HCT116 (cell line): ENCODE data around the gene COPZ1. TPM values are rescaled to one million over a fixed set of nuclear protein-coding genes. Genes with fewer than 3 reads are reported as not detected.
A peak's percentile ranks its signal among the peaks of the same experiment; 100 is the strongest.

Source experiments
- ATAC-seq: fragments of 200-7000 bp; cut with Tn5 transposase; 2 replicates; pipeline ENCODE4 v1.9.1; 2020; ENCODE audit warnings: mild to moderate bottlenecking, moderate library complexity
- BruUV-seq: library from RNA; stranded (reverse); fragments of 400-500 nt; replicated peaks from 2 replicates; lab custom pipeline; 2021; lab: Mats Ljungman, UMichigan
- CTCF ChIA-PET: fragments of 300-600 bp; sonication (Branson Sonifier 250); formaldehyde crosslinking; loops from one replicate; lab custom pipeline; 2021; ENCODE audit warnings: antibody characterized with exemption; lab: Charles Lee
- POLR2A ChIA-PET: fragments of 300-600, 350-600 bp; sonication (Branson Sonifier 250); formaldehyde crosslinking; loops from one replicate; lab custom pipeline; 2021; ENCODE audit warnings: antibody characterized with exemption; lab: Charles Lee
- RAD21 ChIA-PET, 2 experiments: fragments of 300-600 bp; sonication (Branson Sonifier 250); formaldehyde crosslinking; loops; one replicate each; lab custom pipeline; 2023; ENCODE audit warnings: low total read pairs in 2 of 2; ENCODE audit not compliant: uncharacterized antibody in 2 of 2, unreplicated experiment in 2 of 2, low non-redundant PET in 1 of 2; lab: Charles Lee
- DNase-seq: peaks from one replicate; pipeline ENCODE4 v3.0.0-alpha.2; 2010; ENCODE audit warnings: low read depth, low spot score
- H2AFZ ChIP-seq: fragments of 200-600 bp; shearing (Covaris generic), sonication (generic); 2 replicates; pipeline ENCODE4 v1.6.1; 2017; ENCODE audit warnings: low read depth, mixed run types, mixed read lengths, antibody characterized with exemption, low read length; ENCODE audit not compliant: poor library complexity, severe bottlenecking
- H3K27ac ChIP-seq: 2 replicates; pipeline ENCODE4 v1.5.1; 2012; ENCODE audit warnings: low read depth, low read length
- H3K27me3 ChIP-seq: fragments of 200-600 bp; sonication (generic); 2 replicates; pipeline ENCODE4 v1.6.1; 2016; ENCODE audit warnings: mixed run types, low read length, mixed read lengths; ENCODE audit not compliant: insufficient read depth
- H3K36me3 ChIP-seq, 2 experiments: fragments of 200-500 bp in 1 of 2; fragments of 200-600 bp in 1 of 2; sonication (Bioruptor generic) in 1 of 2; sonication (generic) in 1 of 2; 2 replicates each; pipeline versions ENCODE4 v1.5.1 to v1.6.1; 2014 to 2016; ENCODE audit warnings: low read length in 2 of 2, inconsistent platforms in 1 of 2, mixed read lengths in 1 of 2, mixed run types in 1 of 2; ENCODE audit not compliant: insufficient read depth in 2 of 2, control insufficient read depth in 1 of 2
- H3K4me1 ChIP-seq, 2 experiments: fragments of 200-600 bp in 1 of 2; sonication (generic) in 1 of 2; 2 replicates each; pipeline versions ENCODE4 v1.5.1 to v1.6.1; 2012 to 2017; ENCODE audit warnings: low read length in 2 of 2, inconsistent platforms in 1 of 2, mild to moderate bottlenecking in 1 of 2, mixed read lengths in 1 of 2, mixed run types in 1 of 2, moderate library complexity in 1 of 2; ENCODE audit not compliant: insufficient read depth in 2 of 2, control insufficient read depth in 1 of 2
- H3K4me2 ChIP-seq: fragments of 200-600 bp; sonication (generic); 2 replicates; pipeline ENCODE4 v1.6.1; 2017; ENCODE audit warnings: mixed run types, low read length, mixed read lengths
- H3K4me3 ChIP-seq, 2 experiments: fragments of 200-600 bp in 1 of 2; sonication (generic) in 1 of 2; replicated peaks in 1 of 2; 2 replicates each; pipeline ENCODE4 v1.5.1; 2011 to 2016; ENCODE audit warnings: low read length in 2 of 2, control low read depth in 1 of 2, low read depth in 1 of 2, mild to moderate bottlenecking in 1 of 2, mixed read lengths in 1 of 2, mixed run types in 1 of 2
- H3K79me2 ChIP-seq: fragments of 200-600 bp; sonication (generic); 2 replicates; pipeline ENCODE4 v1.6.1; 2017; ENCODE audit warnings: mild to moderate bottlenecking, mixed run types, low read length, moderate library complexity, mixed read lengths; ENCODE audit not compliant: insufficient read depth
- H3K9ac ChIP-seq: fragments of 200-600 bp; sonication (generic); 2 replicates; pipeline ENCODE4 v1.6.1; 2016; ENCODE audit warnings: low read length, mixed read lengths
- H3K9me2 ChIP-seq: fragments of 200-600 bp; sonication (generic), shearing (Covaris generic); 2 replicates; pipeline ENCODE4 v1.6.1; 2017; ENCODE audit warnings: mixed run types, mild to moderate bottlenecking, moderate library complexity; ENCODE audit not compliant: insufficient read depth
- H3K9me3 ChIP-seq, 2 experiments: fragments of 200-500 bp in 1 of 2; fragments of 200-600 bp in 1 of 2; sonication (Bioruptor generic) in 1 of 2; sonication (generic) in 1 of 2; 2 replicates each; pipeline ENCODE4 v1.6.1; 2014 to 2017; ENCODE audit warnings: low read length in 2 of 2, mixed read lengths in 2 of 2, inconsistent platforms in 1 of 2, low read depth in 1 of 2, mild to moderate bottlenecking in 1 of 2, mixed run types in 1 of 2, moderate library complexity in 1 of 2; ENCODE audit not compliant: control insufficient read depth in 1 of 2, insufficient read depth in 1 of 2
- H4K20me1 ChIP-seq: fragments of 200-600 bp; sonication (generic), shearing (Covaris generic); 2 replicates; pipeline ENCODE4 v1.6.1; 2017; ENCODE audit warnings: mixed run types, mild to moderate bottlenecking, moderate library complexity; ENCODE audit not compliant: insufficient read depth
- CBX3 ChIP-seq: IDR thresholded peaks from 2 replicates; pipeline ENCODE4 v1.6.1; 2012; ENCODE audit warnings: low read depth
- EZH2phosphoT487 ChIP-seq: fragments of 200-600 bp; IDR thresholded peaks from 2 replicates; pipeline ENCODE4 v1.6.1; 2018; ENCODE audit warnings: antibody characterized with exemption, borderline replicate concordance
- JUND ChIP-seq: IDR thresholded peaks from 2 replicates; pipeline ENCODE4 v1.6.1; 2012
- POLR2A ChIP-seq: IDR thresholded peaks from 2 replicates; pipeline ENCODE4 v1.7.0; 2011; ENCODE audit warnings: borderline replicate concordance; ENCODE audit not compliant: insufficient read depth, insufficient read length; ENCODE audit errors: extremely low read depth
- RAD21 ChIP-seq: IDR thresholded peaks from 2 replicates; pipeline ENCODE4 v1.6.1; 2012; ENCODE audit warnings: low read depth, mild to moderate bottlenecking
- TCF7L2 ChIP-seq: IDR thresholded peaks from 2 replicates; pipeline ENCODE4 v1.7.0; 2011; ENCODE audit warnings: borderline replicate concordance, inconsistent platforms; ENCODE audit not compliant: insufficient read depth, insufficient read length; ENCODE audit errors: extremely low read depth
- YY1 ChIP-seq: IDR thresholded peaks from 2 replicates; pipeline ENCODE4 v1.6.1; 2011; ENCODE audit warnings: low read length, low read depth, moderate library complexity, mild to moderate bottlenecking; ENCODE audit not compliant: insufficient replicate concordance; ENCODE audit errors: extremely low read depth
- ZFX ChIP-seq: fragments of 450-650 bp; IDR thresholded peaks from 2 replicates; pipeline ENCODE4 v1.6.1; 2017
- intact Hi-C: fragments of 100-400 bp; cut with micrococcal nuclease; formaldehyde crosslinking; loops from 2 replicates; pipeline ENCODE4 v1.10.0; 2022
- total RNA-seq: library from RNA; stranded (reverse); gene quantifications from one replicate; pipeline ENCODE4 v1.2.1, GENCODE V29; 2021; ENCODE audit not compliant: unreplicated experiment

Gene COPZ1
- total RNA-seq, 1 experiment from 2014 or later = 191 TPM

DNA sequence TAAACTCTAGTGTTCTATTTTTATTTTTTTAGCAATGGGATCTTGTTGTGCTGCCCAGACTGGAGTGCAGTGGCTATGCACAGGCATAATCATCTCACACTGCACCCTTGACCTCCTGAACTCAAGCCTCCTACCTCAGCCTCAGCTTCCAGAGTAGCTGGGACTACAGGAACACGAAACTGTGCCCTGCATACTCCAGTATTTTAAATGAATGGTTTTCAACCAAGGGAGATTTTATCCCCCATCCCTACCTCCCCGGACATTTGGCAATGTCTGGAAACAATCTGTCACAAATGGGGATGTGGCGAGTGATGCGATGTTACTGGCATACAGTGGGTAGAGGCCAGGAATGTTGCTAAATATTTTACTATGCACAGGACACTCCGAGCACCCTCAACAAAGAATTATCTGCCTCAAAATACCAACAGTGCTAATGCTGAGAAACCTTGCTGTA, 47.1 kb upstream of the COPZ1 start:
- no peaks in the 10 kb centered on the region for H3K9me3 ChIP-seq
- H3K9ac ChIP-seq = peak overlapping the region; percentile 97
- intact Hi-C loops = loop anchor here (2.0 kb wide), 1 partner anchor 25 kb away; no protein-coding TSS in a partner anchor
- peaks cover 14 to 33% of the 10 kb centered on the region in 2 experiments for H3K36me3 ChIP-seq
- H2AFZ ChIP-seq = no peak overlapping the region
- BruUV-seq = no TSS peak
- ChIA-PET POLR2A (no interaction called here), CTCF (no interaction called here), RAD21 (no interaction called here)
- H3K4me3 ChIP-seq = peak overlapping the region; percentile 74 to 81; a peak in 3 of 4 replicates
- no peak for TF ChIP-seq JUND
- TF ChIP-seq EZH2phosphoT487 = no peak
- no peak for TF ChIP-seq CBX3
- TF ChIP-seq YY1 = no peak
- no peak for TF ChIP-seq TCF7L2
- TF ChIP-seq RAD21 = no peak
- H3K27ac ChIP-seq = peak overlapping the region; percentile 93; the same call in 1 of the 2 replicates
- no peaks in the 10 kb centered on the region for H3K27me3 ChIP-seq
- ATAC-seq = no peak
- no peak for DNase-seq
- H3K79me2 ChIP-seq = peaks cover 80% of the 10 kb centered on the region
- H3K9me2 ChIP-seq = no peaks in the 10 kb centered on the region
- H3K4me2 ChIP-seq = peak overlapping the region; percentile 88
- peaks cover 7% of the 10 kb centered on the region; the same call in 1 of the 2 replicates for H4K20me1 ChIP-seq
- H3K4me1 ChIP-seq = peaks cover 10 to 28% of the 10 kb centered on the region in 2 experiments

DNA sequence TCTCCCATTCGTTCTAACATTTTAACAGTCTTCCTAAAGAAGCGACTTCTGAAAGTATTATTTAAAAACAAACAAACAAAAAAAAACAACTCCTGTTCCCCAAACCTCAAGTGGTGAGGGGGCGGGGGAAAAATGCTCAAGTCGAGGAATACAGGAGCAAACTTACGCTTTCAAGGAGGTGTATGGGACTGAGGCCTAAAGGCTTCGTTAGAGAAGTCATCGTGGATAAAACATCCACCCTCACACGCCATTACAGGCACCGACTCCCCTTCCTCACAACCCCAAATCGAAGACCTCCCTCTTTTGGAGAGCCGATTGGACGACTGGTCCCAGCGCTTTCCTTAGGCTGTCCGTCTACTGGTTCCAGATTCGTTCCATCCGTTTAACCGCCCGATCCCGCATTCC, 45.7 kb upstream of the COPZ1 start:
- H3K79me2 ChIP-seq = peaks cover 89% of the 10 kb centered on the region
- H3K36me3 ChIP-seq = peaks cover 23 to 47% of the 10 kb centered on the region in 2 experiments

More for the DNA sequence above, 45.7 kb upstream of the COPZ1 start:
- ChIA-PET RAD21 (interaction anchor here in 1 of 2 experiments (0.7 to 1.3 kb wide), 2 partner anchors 22 to 28 kb away, joined by 3 to 4 read pairs; no protein-coding TSS in a partner anchor), CTCF (interaction anchor here (1.3 to 2.5 kb wide), 5 partner anchors 13 to 100 kb away, joined by 3 to 16 read pairs (median 7); partner anchors contain the start of gene COPZ1)
- peaks cover 15 to 42% of the 10 kb centered on the region in 2 experiments for H3K4me1 ChIP-seq
- no peaks in the 10 kb centered on the region for H3K9me2 ChIP-seq
- H3K4me2 ChIP-seq = peak overlapping the region; percentile 88
- H3K9ac ChIP-seq = peak overlapping the region; percentile 97
- no peak for ATAC-seq
- TSS peak; percentile 77 for BruUV-seq
- DNase-seq = no peak
- peak overlapping the region; percentile 93 for H3K27ac ChIP-seq
- peak; percentile 52; the same call in 1 of the 2 replicates for TF ChIP-seq ZFX
- no peak for TF ChIP-seq POLR2A
- TF ChIP-seq, all 23 proteins: peak for 1
- intact Hi-C loops = loop anchor here (1.0 to 2.0 kb wide), 2 partner anchors 26 to 59 kb away; no protein-coding TSS in a partner anchor
- no peaks in the 10 kb centered on the region for H3K27me3 ChIP-seq
- no peak overlapping the region for H2AFZ ChIP-seq
- no peaks in the 10 kb centered on the region for H3K9me3 ChIP-seq
- H4K20me1 ChIP-seq = peaks cover 21% of the 10 kb centered on the region
- H3K4me3 ChIP-seq = peak overlapping the region; percentile 74 to 81
- POLR2A ChIA-PET = interaction anchor here (0.9 to 2.8 kb wide), 19 partner anchors 11 to 291 kb away, joined by 3 to 73 read pairs (median 10); partner anchors contain the start of genes COPZ1 and NFE2
